MM.1S (cell line): ENCODE results near the gene WDPCP.
A peak's percentile ranks its signal among the peaks of the same experiment; 100 is the strongest.

Experiments
- DNase-seq: peaks from one replicate; pipeline ENCODE4 v3.0.0-alpha.2; 2015
- H2AFZ ChIP-seq: fragments of 300-600 bp; sonication (generic); 2 replicates; pipeline ENCODE4 v1.6.0; 2016; ENCODE audit warnings: antibody characterized with exemption, low read length
- H3F3A ChIP-seq: fragments of 300-600 bp; sonication (generic); 2 replicates; pipeline ENCODE4 v1.6.1; 2016; ENCODE audit warnings: mild to moderate bottlenecking, antibody characterized with exemption, low read length, moderate library complexity, mixed read lengths; ENCODE audit not compliant: insufficient read depth
- H3K27ac ChIP-seq: fragments of 300-600 bp; sonication (generic); 2 replicates; pipeline ENCODE4 v1.5.1; 2016; ENCODE audit warnings: mild to moderate bottlenecking, low read length
- H3K27me3 ChIP-seq: fragments of 300-600 bp; sonication (generic); replicated peaks from 2 replicates; pipeline ENCODE4 v1.6.0; 2016; ENCODE audit warnings: low read length; ENCODE audit not compliant: insufficient read depth
- H3K36me3 ChIP-seq: fragments of 300-600 bp; sonication (generic); replicated peaks from 2 replicates; pipeline ENCODE4 v1.6.1; 2016; ENCODE audit warnings: mild to moderate bottlenecking, low read length, mixed read lengths; ENCODE audit not compliant: insufficient read depth
- H3K4me1 ChIP-seq: fragments of 300-600 bp; sonication (generic); 2 replicates; pipeline ENCODE4 v1.6.1; 2016; ENCODE audit warnings: low read length, mixed read lengths
- H3K4me2 ChIP-seq: fragments of 300-600 bp; sonication (generic); 2 replicates; pipeline ENCODE4 v1.6.0; 2016; ENCODE audit warnings: low read depth, low read length
- H3K4me3 ChIP-seq: fragments of 300-600 bp; sonication (generic); 2 replicates; pipeline ENCODE4 v1.5.1; 2016; ENCODE audit warnings: low read length, mixed read lengths
- H3K79me2 ChIP-seq: fragments of 300-600 bp; sonication (generic); 2 replicates; pipeline ENCODE4 v1.6.1; 2016; ENCODE audit warnings: mixed run types, low read length, mixed read lengths
- H3K9ac ChIP-seq: fragments of 300-600 bp; sonication (generic); 2 replicates; pipeline ENCODE4 v1.6.1; 2016; ENCODE audit warnings: low read length, mixed read lengths
- H3K9me2 ChIP-seq: fragments of 300-600 bp; sonication (generic); replicated peaks from 2 replicates; pipeline ENCODE4 v1.6.1; 2016; ENCODE audit warnings: mild to moderate bottlenecking, low read length, mixed read lengths; ENCODE audit not compliant: insufficient read depth
- H3K9me3 ChIP-seq: fragments of 300-600 bp; sonication (generic); replicated peaks from 2 replicates; pipeline ENCODE4 v1.6.1; 2016; ENCODE audit warnings: mild to moderate bottlenecking, low read length, mixed read lengths; ENCODE audit not compliant: insufficient read depth
- H4K20me1 ChIP-seq: fragments of 300-600 bp; sonication (generic); 2 replicates; pipeline ENCODE4 v1.6.1; 2016; ENCODE audit warnings: mild to moderate bottlenecking, low read length, moderate library complexity, mixed read lengths; ENCODE audit not compliant: insufficient read depth
- CTCF ChIP-seq: fragments of 300-600 bp; sonication (generic); IDR thresholded peaks from 2 replicates; pipeline ENCODE4 v1.5.1; 2016; ENCODE audit warnings: antibody characterized with exemption, low read length, mixed read lengths
- EZH2 ChIP-seq: fragments of 300-600 bp; sonication (generic); optimal IDR thresholded peaks from 2 replicates; pipeline ENCODE3; 2017; ENCODE audit warnings: low read depth, mild to moderate bottlenecking, antibody characterized with exemption, low read length, mixed read lengths
- EZH2phosphoT487 ChIP-seq: fragments of 300-600 bp; sonication (generic); IDR thresholded peaks from 2 replicates; pipeline ENCODE4 v1.6.1; 2018; ENCODE audit warnings: antibody characterized with exemption, low read length

WDPCP gene

GRCh38 chr2:63346411-63346810 lies 241.9 kb downstream of the WDPCP start:
- H3K9ac ChIP-seq = no peak overlapping the region
- DNase-seq = no peak
- TF ChIP-seq EZH2 (no peak), EZH2phosphoT487 (no peak), CTCF (no peak)
- H3K27me3 ChIP-seq = no peaks in the 10 kb centered on the region
- no peaks in the 10 kb centered on the region for H3K9me3 ChIP-seq
- no peaks in the 10 kb centered on the region for H3K9me2 ChIP-seq
- no peaks in the 10 kb centered on the region for H4K20me1 ChIP-seq
- H3K36me3 ChIP-seq = no peaks in the 10 kb centered on the region
- H2AFZ ChIP-seq = no peak overlapping the region
- H3F3A ChIP-seq = no peaks in the 10 kb centered on the region
- no peak overlapping the region for H3K4me2 ChIP-seq
- H3K4me1 ChIP-seq = 0 out of 2 replicates have a peak, but pooled peaks cover 6% of the 10 kb centered on the region
- H3K4me3 ChIP-seq = no peak overlapping the region
- H3K79me2 ChIP-seq = no peaks in the 10 kb centered on the region
- H3K27ac ChIP-seq = no peak overlapping the region

GRCh38 chr2:63345285-63345633 lies 243.0 kb downstream of the WDPCP start:
- peak; percentile 7 for DNase-seq
- no peak overlapping the region for H2AFZ ChIP-seq
- no peak for TF ChIP-seq EZH2phosphoT487
- TF ChIP-seq EZH2 = no peak
- no peak for TF ChIP-seq CTCF
- H4K20me1 ChIP-seq = no peaks in the 10 kb centered on the region
- 0 out of 2 replicates have a peak, but pooled peaks cover 6% of the 10 kb centered on the region for H3K4me1 ChIP-seq
- no peaks in the 10 kb centered on the region for H3K79me2 ChIP-seq
- no peaks in the 10 kb centered on the region for H3F3A ChIP-seq
- H3K27ac ChIP-seq = peak overlapping the region; percentile 10; the same call in 1 of the 2 replicates
- no peaks in the 10 kb centered on the region for H3K9me3 ChIP-seq
- no peak overlapping the region for H3K4me3 ChIP-seq
- no peak overlapping the region for H3K4me2 ChIP-seq
- H3K9ac ChIP-seq = no peak overlapping the region
- H3K27me3 ChIP-seq = no peaks in the 10 kb centered on the region
- no peaks in the 10 kb centered on the region for H3K9me2 ChIP-seq
- H3K36me3 ChIP-seq = no peaks in the 10 kb centered on the region

- Histone ChIP-seq H2AFZ (no peak overlapping the region), H3K4me2 (no peak overlapping the region), H3K9ac (no peak overlapping the region), H4K20me1 (no peaks in the 10 kb centered on the region), H3K27me3 (no peaks in the 10 kb centered on the region), H3K27ac (peak overlapping the region; percentile 10; the same call in 1 of the 2 replicates), H3K36me3 (no peaks in the 10 kb centered on the region), H3K4me3 (no peak overlapping the region), H3F3A (no peaks in the 10 kb centered on the region), H3K9me2 (no peaks in the 10 kb centered on the region), H3K4me1 (0 out of 2 replicates have a peak, but pooled peaks cover 6% of the 10 kb centered on the region), H3K9me3 (no peaks in the 10 kb centered on the region), H3K79me2 (no peaks in the 10 kb centered on the region)
- TF ChIP-seq EZH2 (no peak), EZH2phosphoT487 (no peak), CTCF (no peak)
- DNase-seq = no peak
These were observed 243.5 kb downstream of the WDPCP start for GRCh38 chr2:63344575-63345284.
